Right lobe of liver (tissue), 6 donors: Measurements from ENCODE around the gene LTBP1. TPM values are rescaled to one million over a fixed set of nuclear protein-coding genes. Genes with fewer than 3 reads are reported as not detected.

Experiments
- ATAC-seq, 4 donors: fragments of 200-7000 bp; cut with Tn5 transposase; one replicate each; pipeline ENCODE4 v1.9.1; 2020; ENCODE audit warnings: mild to moderate bottlenecking in 4 of 4, moderate library complexity in 4 of 4
- DNase-seq, 3 donors: peaks; one replicate each; pipeline ENCODE4 v3.0.0-alpha.2; 2020
- H3K27ac ChIP-seq, 3 donors: fragments of 200-600 bp; one replicate each; pipeline ENCODE4 v1.8.0; 2022
- H3K27me3 ChIP-seq, 2 donors: fragments of 200-600 bp; one replicate each; pipeline ENCODE4 v1.8.0; 2022
- H3K36me3 ChIP-seq, 4 donors: fragments of 200-600 bp; sonication (generic) in 1 of 4; one replicate each; pipeline versions ENCODE4 v1.5.1 to v1.8.0; 2017 to 2022; ENCODE audit warnings: control low read depth in 1 of 4
- H3K4me1 ChIP-seq, 4 donors: fragments of 200-600 bp; sonication (generic) in 1 of 4; one replicate each; pipeline versions ENCODE4 v1.5.1 to v1.8.0; 2017 to 2022; ENCODE audit warnings: control low read depth in 1 of 4
- H3K4me3 ChIP-seq, 3 donors: fragments of 200-600 bp; one replicate each; pipeline ENCODE4 v1.8.0; 2022
- H3K9me3 ChIP-seq, 4 donors: fragments of 200-600 bp; sonication (generic) in 1 of 4; one replicate each; pipeline versions ENCODE4 v1.5.1 to v1.8.0; 2017 to 2022; ENCODE audit warnings: control low read depth in 1 of 4
- CTCF ChIP-seq, 4 donors: fragments of 200-600 bp in 3 of 4; fragments of 450-650 bp in 1 of 4; IDR thresholded peaks; one replicate each; pipeline versions ENCODE4 v1.5.1 to v1.8.0; 2016 to 2022; ENCODE audit warnings: antibody characterized with exemption in 4 of 4, mild to moderate bottlenecking in 2 of 4
- POLR2A ChIP-seq: fragments of 450-650 bp; IDR thresholded peaks from one replicate; pipeline ENCODE4 v1.6.1; 2017; ENCODE audit warnings: antibody characterized with exemption, mild to moderate bottlenecking
- WGBS: methylation state at CpG from one replicate; pipeline ENCODE4 v1.1.6; 2018; ENCODE audit warnings: low coverage, low lambda C conversion rate; ENCODE audit not compliant: insufficient coverage; ENCODE audit errors: missing lambda C conversion rate; 5-methylcytosine and 5-hydroxymethylcytosine counted together
- intact Hi-C, 2 donors: fragments of 100-400 bp; cut with DNase I; formaldehyde crosslinking; loops; one replicate each; pipeline versions ENCODE4 v1.11.2 to v1.14.1; 2022
- total RNA-seq, 6 experiments: library from RNA; depleted of rRNA in 2 of 6; stranded (reverse); fragments of >200 nt in 2 of 6; fragmentation: NEBNext Ultra II Directional in 3 of 6; extraction: Animal tissue kit (Norgen Biotek cat#: 25700) in 3 of 6; gene quantifications; one replicate each; pipeline versions ENCODE4 v1.1.0 to v1.2.4, GENCODE V29; 2016 to 2023
- donor health status: DM: no; HTN: yes; CAD: no.
- donor health status: DM: no; HTN: no; CAD: no.
- donor health status: DM: no; HTN: no; CAD: no.
- donor health status: DM: no; HTN: yes; CAD: no.
- donor health status: DM: no; HTN: yes; CAD: no.

LTBP1 gene
- total RNA-seq, 6 experiments from 2014 or later, result 5.4 to 14.2 (median 9.1) TPM

- intact Hi-C loops, result no loop called here
- ATAC-seq (no peak), DNase-seq (no peak)
- no peaks in the 10 kb centered on the region for H3K9me3 ChIP-seq
- no peak for TF ChIP-seq CTCF (IDR thresholded peaks at IDR 0.05)
- no peak for TF ChIP-seq POLR2A
- H3K4me1 ChIP-seq, result no peaks in the 10 kb centered on the region
- H3K27ac ChIP-seq, result no peak overlapping the region
- no peaks in the 10 kb centered on the region for H3K27me3 ChIP-seq
- 73% methylated on average over 6 of the region's 7 CpGs for WGBS
- H3K36me3 ChIP-seq, result no peaks in the 10 kb centered on the region
- H3K4me3 ChIP-seq, result no peak overlapping the region
Observed at GRCh38 chr2:33433279-33434235, 486.8 kb downstream of the LTBP1 start.

DNA sequence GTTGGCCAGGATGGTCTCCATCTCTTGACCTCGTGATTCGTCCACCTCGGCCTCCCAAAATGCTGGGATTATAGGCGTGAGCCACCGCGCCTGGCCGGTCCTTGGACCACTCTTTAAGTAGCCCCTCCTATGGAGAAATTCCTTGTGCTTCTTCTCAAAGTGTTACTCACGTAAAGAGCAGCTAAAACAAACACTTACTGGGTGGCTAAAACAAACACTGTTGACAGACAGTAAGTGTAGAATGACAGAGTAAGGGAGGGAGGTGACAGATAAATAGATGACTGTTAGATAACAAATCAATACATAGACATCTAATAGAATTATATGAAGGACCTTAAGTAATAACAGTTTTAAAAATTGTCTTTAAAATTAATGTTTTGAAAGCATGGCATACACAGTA lies 488.8 kb downstream of the LTBP1 start:
- Histone ChIP-seq H3K27ac (peak overlapping the region in 1 of 3 donors; percentile 6), H3K36me3 (no peaks in the 10 kb centered on the region), H3K27me3 (no peaks in the 10 kb centered on the region), H3K9me3 (no peaks in the 10 kb centered on the region), H3K4me3 (no peak overlapping the region), H3K4me1 (no peaks in the 10 kb centered on the region)
- DNase-seq (no peak), ATAC-seq (no peak)
- no peak for TF ChIP-seq CTCF (IDR thresholded peaks at IDR 0.05)
- no peak for TF ChIP-seq POLR2A
- 56% methylated on average over 8 of the region's 8 CpGs for WGBS
- intact Hi-C loops, result no loop called here

GRCh38 chr2:33436083-33436482 lies 489.3 kb downstream of the LTBP1 start:
- peak; percentile 43 to 65 (median 50) for ATAC-seq
- DNase-seq, result no peak
- intact Hi-C loops, result no loop called here

GRCh38 chr2:33437297-33437696 lies 490.5 kb downstream of the LTBP1 start:
- peak in 3 of 4 donors; percentile 12 to 59 (median 38) for ATAC-seq
- peak overlapping the region in 1 of 3 donors; percentile 16 for H3K4me3 ChIP-seq
- no peak for DNase-seq
- intact Hi-C loops, result no loop called here
- TF ChIP-seq CTCF (IDR thresholded peaks at IDR 0.05) (no peak), POLR2A (no peak)
- H3K36me3 ChIP-seq, result no peaks in the 10 kb centered on the region
- no peaks in the 10 kb centered on the region for H3K27me3 ChIP-seq
- 64% methylated on average over 4 of the region's 4 CpGs for WGBS
- H3K4me1 ChIP-seq, result no peaks in the 10 kb centered on the region
- no peaks in the 10 kb centered on the region for H3K9me3 ChIP-seq
- peak overlapping the region in 1 of 3 donors; percentile 22 for H3K27ac ChIP-seq

More at GRCh38 chr2:33436083-33436482, 489.3 kb downstream of the LTBP1 start:
- H3K4me1 ChIP-seq, result no peaks in the 10 kb centered on the region
- no peaks in the 10 kb centered on the region for H3K9me3 ChIP-seq
- H3K27ac ChIP-seq, result peak overlapping the region in 1 of 3 donors; percentile 7
- no peaks in the 10 kb centered on the region for H3K27me3 ChIP-seq
- WGBS, result 17% methylated on average over 1 of the region's 1 CpG
- no peaks in the 10 kb centered on the region for H3K36me3 ChIP-seq
- peak overlapping the region in 1 of 3 donors; percentile 2 for H3K4me3 ChIP-seq
- TF ChIP-seq POLR2A, result no peak
- no peak for TF ChIP-seq CTCF (IDR thresholded peaks at IDR 0.05)
